Stimulated activated CD4-positive, alpha-beta T cell treated with anti-CD3 and anti-CD28 coated beads, TNF-alpha, amount 100 ng/mL, for 1 hour (primary cell): Measurements from ENCODE around the gene LHFPL2.

Source experiments
- DNase-seq, 3 donors: peaks; one replicate each; pipeline ENCODE4 v3.0.0-alpha.2; 2020; ENCODE audit warnings: low read depth in 3 of 3, low spot score in 1 of 3

LHFPL2 gene

GRCh38 chr5:78570646-78571045 is 77.9 kb downstream of the LHFPL2 start:
- no peak for DNase-seq

DNA sequence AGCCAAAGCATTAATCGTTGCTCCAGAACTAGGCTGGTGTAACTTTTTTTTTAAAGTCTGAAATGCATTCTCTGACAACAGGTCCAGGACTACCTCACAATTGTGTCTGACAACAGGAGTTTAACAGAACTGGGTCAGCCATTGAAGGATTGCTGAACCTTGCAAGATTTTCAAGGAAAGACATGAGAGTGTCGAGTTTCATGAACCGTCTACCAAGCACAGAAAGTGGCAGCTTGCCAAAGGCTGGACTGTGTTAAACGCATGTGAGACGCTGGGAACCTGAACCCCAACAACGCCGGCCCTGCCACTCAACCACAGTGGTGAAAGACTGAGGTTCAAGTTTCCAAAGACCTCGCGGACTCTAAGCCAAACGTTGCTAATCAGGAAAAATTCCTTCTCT is 79.1 kb downstream of the LHFPL2 start:
- DNase-seq: no peak

DNA sequence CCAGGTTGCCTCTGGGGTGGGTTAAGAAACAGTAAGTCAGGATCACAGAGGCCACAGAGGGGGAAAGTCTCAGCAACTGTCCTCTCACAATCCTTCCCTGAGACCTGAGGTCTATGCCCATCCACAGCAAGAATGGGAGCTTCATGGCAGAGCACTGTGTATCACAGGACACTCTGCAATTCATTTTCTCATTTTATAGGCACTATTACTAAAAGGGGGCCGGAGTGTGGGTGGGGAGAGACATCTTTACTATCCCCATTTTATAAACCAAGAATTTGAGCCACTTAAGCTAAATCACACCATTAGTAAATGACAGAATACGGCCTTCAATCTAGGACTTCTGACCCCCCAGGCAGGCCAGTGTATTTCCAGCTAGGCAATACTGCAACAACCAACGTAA is 79.9 kb downstream of the LHFPL2 start:
- no peak for DNase-seq

DNA sequence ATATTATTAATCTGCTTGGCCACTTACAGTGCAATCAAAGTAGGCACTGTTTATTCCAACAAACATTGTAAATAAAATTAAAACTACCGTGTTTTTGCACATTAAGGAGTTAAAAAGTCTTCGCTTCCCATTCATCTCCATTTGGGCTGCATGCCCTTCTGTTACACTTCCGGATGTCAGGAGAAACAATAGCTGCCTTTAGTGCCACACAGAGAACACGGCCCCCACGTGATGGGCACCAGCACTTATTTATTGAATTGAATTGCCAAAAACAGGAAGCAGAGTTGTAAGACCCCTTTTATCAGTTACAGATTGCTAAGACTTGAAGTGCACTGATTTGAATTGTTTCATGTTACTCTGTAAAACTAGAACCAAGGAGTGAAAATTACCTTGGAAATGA is 80.4 kb downstream of the LHFPL2 start:
- DNase-seq: no peak

GRCh38 chr5:78567617-78568016 is 81.0 kb downstream of the LHFPL2 start:
- DNase-seq: no peak

DNA sequence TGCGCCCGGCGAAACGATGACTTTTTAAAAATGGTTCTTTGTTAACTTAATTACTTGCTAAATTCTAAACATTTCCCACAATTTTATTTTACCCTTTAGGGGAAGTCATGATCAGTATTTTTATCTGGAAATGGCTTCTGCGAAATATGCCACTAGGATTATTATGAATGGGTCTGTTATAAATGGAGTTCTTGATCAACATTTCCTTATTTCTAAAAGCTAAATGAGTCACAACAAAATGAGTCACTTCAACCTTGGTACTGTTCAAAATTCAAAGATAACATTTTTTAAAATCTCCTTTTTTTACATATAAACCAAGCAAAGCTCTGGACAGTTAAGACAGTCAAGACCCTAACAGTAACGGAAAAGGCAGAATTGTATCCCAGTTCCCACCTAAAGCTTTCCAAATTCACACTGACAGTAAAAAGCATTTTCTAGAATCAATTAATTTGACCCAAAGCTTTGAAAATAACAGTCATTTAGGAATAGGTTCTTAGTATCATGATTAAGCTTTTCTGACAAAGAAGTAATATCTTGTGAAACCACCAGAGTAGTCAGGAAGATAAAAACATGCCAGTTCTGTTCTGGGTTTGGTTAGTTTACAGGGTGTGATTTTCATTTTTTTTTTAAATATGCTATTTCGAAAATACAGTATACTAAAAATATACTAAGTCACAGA is 81.7 kb downstream of the LHFPL2 start:
- no peak for DNase-seq

GRCh38 chr5:78565395-78565794 is 83.2 kb downstream of the LHFPL2 start:
- DNase-seq: no peak

DNA sequence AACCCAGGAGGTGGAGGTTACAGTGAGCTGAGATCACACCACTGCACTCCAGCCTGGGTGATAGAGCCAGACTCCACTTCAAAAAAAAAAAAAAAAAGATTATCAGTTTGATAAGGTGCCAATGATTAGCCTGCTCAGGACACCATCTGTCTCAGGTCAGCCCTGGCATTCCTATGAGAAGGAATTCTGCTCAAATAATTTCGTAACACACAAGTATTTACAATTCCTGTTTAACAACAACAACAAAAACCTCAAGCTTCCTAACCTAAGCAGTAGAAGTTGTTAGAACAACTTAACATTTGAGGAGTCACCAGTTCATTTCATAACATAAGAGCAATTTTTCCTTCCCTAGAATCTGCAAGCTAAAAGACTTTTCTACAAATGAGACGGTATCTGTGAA is 85.0 kb downstream of the LHFPL2 start:
- no peak for DNase-seq

- DNase-seq: no peak
These were observed 85.8 kb downstream of the LHFPL2 start for GRCh38 chr5:78562714-78563330.

DNA sequence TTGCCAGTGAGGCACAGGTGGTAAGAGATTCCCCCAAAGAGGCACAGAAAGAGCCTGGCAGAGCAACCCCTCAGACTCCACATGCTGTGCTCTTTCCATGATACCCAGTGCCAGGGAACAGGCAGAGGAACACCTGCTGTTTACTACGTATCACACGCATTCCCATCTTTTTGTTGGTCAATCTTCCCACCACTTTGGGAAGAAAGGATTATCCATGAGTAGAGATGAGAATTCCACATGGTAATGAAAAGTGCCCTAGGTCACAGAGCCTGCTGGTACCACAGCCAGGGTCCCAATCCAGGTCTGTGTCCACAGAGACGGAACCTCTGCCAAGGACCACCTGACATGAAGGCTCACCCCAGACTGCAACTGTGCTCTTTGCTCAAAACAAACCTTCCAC is 86.6 kb downstream of the LHFPL2 start:
- DNase-seq: no peak

DNA sequence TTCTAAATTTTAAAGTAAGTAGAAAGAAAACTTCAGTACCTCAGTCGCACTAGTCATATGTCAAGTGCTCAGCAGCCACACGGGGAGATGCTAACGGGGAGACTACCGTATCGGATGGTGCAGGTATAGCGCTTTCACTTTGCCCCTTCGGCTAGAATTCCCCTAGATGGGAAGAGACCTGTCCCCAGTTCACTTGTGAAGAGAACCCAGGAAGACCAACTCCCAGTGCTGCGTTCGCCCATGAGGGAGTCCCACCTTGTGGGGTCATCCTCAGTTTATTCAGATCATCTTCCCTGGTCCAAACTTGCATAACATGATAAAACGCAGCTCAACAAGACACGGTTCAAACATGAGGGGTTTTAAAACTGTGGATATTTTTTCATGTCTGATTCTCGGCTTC is 87.3 kb downstream of the LHFPL2 start:
- DNase-seq: no peak

DNA sequence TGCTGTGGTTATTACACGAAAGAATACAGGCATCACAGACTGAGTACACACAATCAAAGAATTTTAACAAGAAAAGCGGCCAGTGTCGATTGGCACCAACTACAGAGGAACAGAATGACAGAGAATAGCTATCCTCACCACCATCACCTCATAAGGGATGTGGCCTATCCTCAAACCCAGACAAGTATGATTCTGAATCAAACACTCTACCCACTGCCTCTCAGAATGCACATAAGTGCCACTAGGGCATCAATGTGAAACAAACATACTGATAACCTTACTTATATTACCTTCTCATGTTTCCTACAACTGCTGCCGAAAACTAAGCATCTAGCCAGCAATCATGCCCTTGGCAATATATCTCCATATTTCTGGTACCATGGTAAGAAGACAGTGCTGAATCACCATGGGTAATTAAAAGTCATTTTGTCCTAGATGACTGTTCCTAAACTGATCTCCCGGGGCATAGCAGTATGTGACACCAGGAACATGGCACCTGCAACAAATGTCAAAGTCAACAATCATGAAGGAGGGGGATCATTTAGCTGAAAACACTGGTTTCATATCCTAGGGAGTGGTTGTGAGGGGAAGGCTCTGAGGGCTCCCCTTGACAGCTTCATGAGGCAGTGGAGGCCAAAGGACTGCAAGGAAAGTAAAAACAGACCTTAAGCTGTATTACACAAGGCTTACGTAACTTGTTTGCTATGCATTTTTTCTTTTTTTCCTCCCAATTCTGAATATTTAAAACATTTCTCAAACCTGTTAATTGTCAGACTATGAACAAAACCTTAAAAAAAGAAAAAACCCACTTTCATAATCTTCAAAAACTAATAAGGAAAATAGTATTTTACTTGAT is 88.3 kb downstream of the LHFPL2 start:
- no peak for DNase-seq

- no peak for DNase-seq
These were observed 91.0 kb downstream of the LHFPL2 start for GRCh38 chr5:78557601-78558000.

GRCh38 chr5:78555870-78556269 is 92.7 kb downstream of the LHFPL2 start:
- no peak for DNase-seq

- DNase-seq: no peak
These were observed 93.9 kb downstream of the LHFPL2 start for GRCh38 chr5:78554670-78555069.

DNA sequence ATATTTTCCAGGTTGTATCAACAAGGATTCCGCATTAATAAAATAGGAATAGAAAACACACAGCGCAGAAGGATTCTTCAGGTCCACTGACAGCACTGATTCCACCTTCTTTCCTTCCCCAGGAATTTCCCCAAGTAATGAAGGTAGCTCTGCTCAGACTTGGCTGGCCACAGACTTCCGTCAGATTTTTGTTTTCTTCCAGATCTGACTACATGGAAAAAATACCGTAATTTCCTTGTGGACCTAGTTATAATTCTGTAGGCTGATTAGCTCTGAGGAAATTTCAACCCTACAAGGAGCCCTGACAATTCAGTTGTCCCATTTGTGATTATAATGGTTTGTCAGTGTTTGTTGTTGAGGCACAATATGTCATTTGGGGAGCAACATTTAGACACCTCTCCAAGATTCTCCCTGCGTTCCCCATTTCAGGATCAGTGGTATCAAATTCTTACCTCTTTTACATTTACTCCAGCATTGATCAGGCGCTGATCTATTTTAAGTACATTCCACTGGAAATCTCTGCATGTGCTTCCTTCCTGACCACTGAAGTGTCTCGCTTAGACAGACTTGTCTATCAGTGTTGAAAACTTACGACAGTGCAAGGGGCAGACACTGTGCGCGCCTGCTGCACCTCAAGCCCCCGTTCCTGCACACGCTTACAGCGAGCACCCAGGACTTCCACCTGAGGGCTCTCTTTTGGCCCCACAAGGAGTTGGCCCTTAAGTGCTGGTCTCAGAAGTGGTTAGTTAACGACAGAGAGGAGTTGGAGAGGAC is 94.8 kb downstream of the LHFPL2 start:
- no peak for DNase-seq

GRCh38 chr5:78552729-78553342 is 95.7 kb downstream of the LHFPL2 start:
- no peak for DNase-seq

- DNase-seq: no peak
These were observed 97.7 kb downstream of the LHFPL2 start for GRCh38 chr5:78550891-78551290.

DNA sequence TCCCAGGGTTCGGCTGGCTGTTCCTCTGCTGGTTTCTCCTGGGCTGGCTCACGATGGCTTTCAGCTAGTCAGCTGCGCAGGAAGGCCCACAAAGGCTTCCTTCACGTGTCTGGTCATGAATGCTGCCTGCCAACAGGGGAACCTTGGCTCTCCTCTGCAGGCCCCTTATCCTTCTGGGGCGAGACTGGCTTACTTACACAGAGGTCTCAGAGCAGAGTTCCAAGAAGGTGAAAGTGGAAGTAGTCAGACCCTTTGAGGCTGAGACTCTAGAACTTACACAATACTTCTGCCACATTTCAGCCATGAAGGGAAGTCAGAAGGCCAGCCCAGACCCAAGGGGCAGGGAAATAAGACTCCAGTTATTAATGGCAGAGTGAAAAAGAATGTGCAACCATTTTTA is 99.5 kb downstream of the LHFPL2 start:
- DNase-seq: no peak

- no peak for DNase-seq
These were observed 100.6 kb downstream of the LHFPL2 start for GRCh38 chr5:78547731-78548615.
